Measurements from ENCODE around the gene THEMIS2.

Gene THEMIS2

DNA sequence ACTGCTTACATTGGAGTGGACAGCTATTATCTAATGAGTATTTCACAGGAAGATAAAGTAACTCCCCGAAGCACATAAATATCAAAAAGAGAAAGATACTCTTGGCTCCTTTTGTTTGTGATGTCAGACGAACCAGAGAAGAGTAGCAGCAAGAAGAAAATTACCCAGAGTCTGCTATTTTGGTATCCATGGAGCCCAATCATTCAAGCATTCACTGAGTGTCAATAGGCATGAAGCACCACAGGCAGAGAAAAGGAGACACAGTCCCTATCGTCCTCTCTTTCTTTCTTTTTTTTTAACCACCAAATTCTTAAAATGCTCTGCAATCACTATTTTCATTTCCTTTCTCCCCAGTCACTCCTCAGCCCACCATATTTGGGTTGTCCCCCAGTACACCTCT lies 22.2 kb downstream of the THEMIS2 start:
- TF ChIP-seq, protein P1, sequence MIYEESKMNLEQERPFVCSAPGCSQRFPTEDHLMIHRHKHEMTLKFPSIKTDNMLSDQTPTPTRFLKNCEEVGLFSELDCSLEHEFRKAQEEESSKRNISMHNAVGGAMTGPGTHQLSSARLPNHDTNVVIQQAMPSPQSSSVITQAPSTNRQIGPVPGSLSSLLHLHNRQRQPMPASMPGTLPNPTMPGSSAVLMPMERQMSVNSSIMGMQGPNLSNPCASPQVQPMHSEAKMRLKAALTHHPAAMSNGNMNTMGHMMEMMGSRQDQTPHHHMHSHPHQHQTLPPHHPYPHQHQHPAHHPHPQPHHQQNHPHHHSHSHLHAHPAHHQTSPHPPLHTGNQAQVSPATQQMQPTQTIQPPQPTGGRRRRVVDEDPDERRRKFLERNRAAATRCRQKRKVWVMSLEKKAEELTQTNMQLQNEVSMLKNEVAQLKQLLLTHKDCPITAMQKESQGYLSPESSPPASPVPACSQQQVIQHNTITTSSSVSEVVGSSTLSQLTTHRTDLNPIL (CRISPR knock-in tag; IDR thresholded peaks at IDR 0.05; ENCODE audit: low read depth): no peak
- TF ChIP-seq ZFP3 (CRISPR knock-in tag; IDR thresholded peaks at IDR 0.05): no peak
- ATAC-seq: no peak

- ATAC-seq: no peak
These were observed 34.4 kb downstream of the THEMIS2 start for GRCh38 chr1:27906759-27907158.

GRCh38 chr1:27912429-27912828 lies 40.1 kb downstream of the THEMIS2 start:
- no peak for ATAC-seq
- TF ChIP-seq PATZ1 (CRISPR knock-in tag; IDR thresholded peaks at IDR 0.05; ENCODE audit: borderline replicate concordance) (no peak), RARB (CRISPR knock-in tag; IDR thresholded peaks at IDR 0.05) (no peak), ZC3H10 (CRISPR knock-in tag; IDR thresholded peaks at IDR 0.05) (no peak), TSHZ2 (CRISPR knock-in tag; IDR thresholded peaks at IDR 0.05) (no peak), ZFP30 (CRISPR knock-in tag; IDR thresholded peaks at IDR 0.05) (no peak), CSDC2 (CRISPR knock-in tag; IDR thresholded peaks at IDR 0.05) (no peak), OSR1 (CRISPR knock-in tag; IDR thresholded peaks at IDR 0.05) (no peak), ARNTL (CRISPR knock-in tag; IDR thresholded peaks at IDR 0.05; ENCODE audit: borderline replicate concordance, low read depth) (no peak), TCF4 (CRISPR knock-in tag; IDR thresholded peaks at IDR 0.05; ENCODE audit: borderline replicate concordance) (no peak), ZNF8 (CRISPR knock-in tag; IDR thresholded peaks at IDR 0.05) (no peak), PPARA (CRISPR knock-in tag; IDR thresholded peaks at IDR 0.05; ENCODE audit: borderline replicate concordance) (no peak)

More at GRCh38 chr1:27906759-27907158, 34.4 kb downstream of the THEMIS2 start:
- TF ChIP-seq ESRRG (CRISPR knock-in tag; IDR thresholded peaks at IDR 0.05) (no peak), ISL1 (CRISPR knock-in tag; IDR thresholded peaks at IDR 0.05) (no peak), GLIS3 (CRISPR knock-in tag; IDR thresholded peaks at IDR 0.05) (no peak), TSHZ2 (CRISPR knock-in tag; IDR thresholded peaks at IDR 0.05) (no peak), BACH2 (CRISPR knock-in tag; IDR thresholded peaks at IDR 0.05; ENCODE audit: borderline replicate concordance) (no peak), PATZ1 (CRISPR knock-in tag; IDR thresholded peaks at IDR 0.05; ENCODE audit: borderline replicate concordance) (no peak), OSR1 (CRISPR knock-in tag; IDR thresholded peaks at IDR 0.05) (no peak), RARB (CRISPR knock-in tag; IDR thresholded peaks at IDR 0.05) (no peak), SNAI2 (CRISPR knock-in tag; IDR thresholded peaks at IDR 0.05) (no peak)
- TF ChIP-seq, protein P1 (CRISPR knock-in tag; IDR thresholded peaks at IDR 0.05; ENCODE audit: low read depth): no peak
- TF ChIP-seq, protein P2, sequence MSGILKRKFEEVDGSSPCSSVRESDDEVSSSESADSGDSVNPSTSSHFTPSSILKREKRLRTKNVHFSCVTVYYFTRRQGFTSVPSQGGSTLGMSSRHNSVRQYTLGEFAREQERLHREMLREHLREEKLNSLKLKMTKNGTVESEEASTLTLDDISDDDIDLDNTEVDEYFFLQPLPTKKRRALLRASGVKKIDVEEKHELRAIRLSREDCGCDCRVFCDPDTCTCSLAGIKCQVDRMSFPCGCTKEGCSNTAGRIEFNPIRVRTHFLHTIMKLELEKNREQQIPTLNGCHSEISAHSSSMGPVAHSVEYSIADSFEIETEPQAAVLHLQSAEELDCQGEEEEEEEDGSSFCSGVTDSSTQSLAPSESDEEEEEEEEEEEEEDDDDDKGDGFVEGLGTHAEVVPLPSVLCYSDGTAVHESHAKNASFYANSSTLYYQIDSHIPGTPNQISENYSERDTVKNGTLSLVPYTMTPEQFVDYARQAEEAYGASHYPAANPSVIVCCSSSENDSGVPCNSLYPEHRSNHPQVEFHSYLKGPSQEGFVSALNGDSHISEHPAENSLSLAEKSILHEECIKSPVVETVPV (CRISPR knock-in tag; IDR thresholded peaks at IDR 0.05): no peak
